Motor neuron (in vitro differentiated cells): ENCODE measurements around the gene IL4I1. TPM values are rescaled to one million over a fixed set of nuclear protein-coding genes. Genes with fewer than 3 reads are reported as not detected.

Experiments
- ATAC-seq, 8 experiments: fragments of 200-7000 bp; cut with Tn5 transposase; replicated peaks in 6 of 8; 2 replicates each; pipeline ENCODE4 v1.8.0; 2021; ENCODE audit warnings: mild to moderate bottlenecking in 8 of 8, moderate library complexity in 8 of 8
- H3K27ac ChIP-seq, 2 donors: fragments of 250-450 bp; sonication (Bioruptor Pico); 2 replicates each; pipeline ENCODE4 v1.9.0; 2021; ENCODE audit warnings: antibody characterized with exemption in 2 of 2, mild to moderate bottlenecking in 2 of 2, moderate library complexity in 1 of 2
- H3K4me1 ChIP-seq, 2 donors: fragments of 250-450 bp; sonication (Bioruptor Pico); replicated peaks in 1 of 2; 2 replicates each; pipeline ENCODE4 v1.6.1; 2021; ENCODE audit warnings: antibody characterized with exemption in 2 of 2, mild to moderate bottlenecking in 2 of 2, moderate library complexity in 1 of 2
- H3K4me3 ChIP-seq, 5 donors: fragments of 250-450 bp; sonication (Bioruptor Pico); 2 replicates each; pipeline ENCODE4 v1.9.0; 2021; ENCODE audit warnings: antibody characterized with exemption in 5 of 5, mild to moderate bottlenecking in 5 of 5, moderate library complexity in 4 of 5
- WGBS, 10 experiments: fragments of 450-650 bp; shearing (Covaris generic); methylation state at CpG; one replicate each; pipeline ENCODE4 v1.0.0; 2022; 5-methylcytosine and 5-hydroxymethylcytosine counted together
- in situ Hi-C, 9 experiments: fragments of 400-800 bp; cut with MboI; loops; one replicate each; pipeline ENCODE4 v1.15.0; 2021; ENCODE audit warnings: low sequenced_read_pairs in 9 of 9, low pct_unique_long_range_greater_than_20kb in 2 of 9; ENCODE audit not compliant: unreplicated experiment in 9 of 9
- total RNA-seq, 8 experiments: library from RNA; unstranded; fragments of 300-600 nt; gene quantifications; 2 replicates each; pipeline versions ENCODE4 v1.2.3 to v1.2.4, GENCODE V29; 2022

IL4I1 gene
- total RNA-seq, 8 experiments from 2014 or later, result 0.21 to 0.99 (median 0.35) TPM

GRCh38 chr19:49907745-49908446 lies 11.2 kb upstream of the IL4I1 start:
- Histone ChIP-seq H3K27ac (no peak overlapping the region), H3K4me1 (peaks cover 0 to 5% of the 10 kb centered on the region in 2 donors), H3K4me3 (no peak overlapping the region)
- in situ Hi-C loops, result no loop called here
- no peak for ATAC-seq
- WGBS, 10 experiments, result 84 to 100% (median 95%) methylated on average over 1 to 11 of the region's 23 CpGs; no CpG with 5 or more reads in 1 of the 10 experiments

GRCh38 chr19:49906879-49907564 lies 10.3 kb upstream of the IL4I1 start:
- H3K27ac ChIP-seq, result no peak overlapping the region
- ATAC-seq, result peak in 3 of 8 experiments; percentile 19 to 34 (median 34)
- WGBS, 10 experiments, result 0 to 92% (median 68%) methylated on average over 1 to 11 of the region's 16 CpGs; no CpG with 5 or more reads in 1 of the 10 experiments
- in situ Hi-C loops, result no loop called here
- no peak overlapping the region for H3K4me3 ChIP-seq
- H3K4me1 ChIP-seq, result peaks cover 0 to 5% of the 10 kb centered on the region in 2 donors

- in situ Hi-C loops, result no loop called here
- Histone ChIP-seq H3K4me1 (no peaks in the 10 kb centered on the region), H3K4me3 (no peak overlapping the region), H3K27ac (no peak overlapping the region)
- no peak for ATAC-seq
- 82 to 93% (median 90%) methylated on average over 3 to 5 of the region's 6 CpGs; no CpG with 5 or more reads in 6 of the 10 experiments for WGBS, 10 experiments
Observed at GRCh38 chr19:49904136-49904535, 7.4 kb upstream of the IL4I1 start.

- H3K4me1 ChIP-seq, result peaks cover 19 to 24% of the 10 kb centered on the region in 2 donors
- H3K27ac ChIP-seq, result no peak overlapping the region
- in situ Hi-C loops, result no loop called here
- WGBS, 10 experiments, result 0 to 87% (median 69%) methylated on average over 1 to 5 of the region's 17 CpGs; no CpG with 5 or more reads in 5 of the 10 experiments
- no peak overlapping the region for H3K4me3 ChIP-seq
- no peak for ATAC-seq
Observed at GRCh38 chr19:49895566-49896297, 955 bp downstream of the IL4I1 start.

- in situ Hi-C loops, result no loop called here
- WGBS, 10 experiments, result 60 to 100% (median 80%) methylated on average over 1 to 5 of the region's 17 CpGs; no CpG with 5 or more reads in 6 of the 10 experiments
- Histone ChIP-seq H3K4me3 (no peak overlapping the region), H3K27ac (no peak overlapping the region), H3K4me1 (peaks cover 25 to 26% of the 10 kb centered on the region in 2 donors)
- ATAC-seq, result no peak
Observed at GRCh38 chr19:49894879-49895565, 1.7 kb downstream of the IL4I1 start.

GRCh38 chr19:49894011-49894664 lies 2.5 kb downstream of the IL4I1 start:
- in situ Hi-C loops, result no loop called here
- WGBS, 10 experiments, result 57 to 100% (median 87%) methylated on average over 1 to 11 of the region's 18 CpGs; no CpG with 5 or more reads in 4 of the 10 experiments
- ATAC-seq, result no peak
- Histone ChIP-seq H3K27ac (no peak overlapping the region), H3K4me3 (no peak overlapping the region), H3K4me1 (peaks cover 25 to 26% of the 10 kb centered on the region in 2 donors)

- peaks cover 15 to 19% of the 10 kb centered on the region in 2 donors for H3K4me1 ChIP-seq
- no peak overlapping the region for H3K27ac ChIP-seq
- no peak overlapping the region for H3K4me3 ChIP-seq
- ATAC-seq, result no peak
- in situ Hi-C loops, result no loop called here
- WGBS, 10 experiments, result 100% methylated on average over 1 of the region's 1 CpG; no CpG with 5 or more reads in 9 of the 10 experiments
Observed at GRCh38 chr19:49892716-49893115, 4.0 kb downstream of the IL4I1 start.

GRCh38 chr19:49891393-49891792 lies 5.3 kb downstream of the IL4I1 start:
- Histone ChIP-seq H3K27ac (peak overlapping the region; percentile 57 to 79), H3K4me1 (peaks cover 9 to 12% of the 10 kb centered on the region in 2 donors), H3K4me3 (peak overlapping the region in 1 of 5 donors; percentile 26)
- ATAC-seq, result no peak
- in situ Hi-C loops, result no loop called here
- 80 to 90% (median 83%) methylated on average over 4 to 7 of the region's 17 CpGs; no CpG with 5 or more reads in 6 of the 10 experiments for WGBS, 10 experiments

- Histone ChIP-seq H3K4me3 (peak overlapping the region; percentile 5 to 26 (median 17)), H3K4me1 (peaks cover 9 to 12% of the 10 kb centered on the region in 2 donors), H3K27ac (peak overlapping the region; percentile 57 to 79)
- peak; percentile 34 to 82 (median 70) for ATAC-seq
- in situ Hi-C loops, result no loop called here
- WGBS, 10 experiments, result 0 to 49% (median 30%) methylated on average over 5 to 8 of the region's 69 CpGs; no CpG with 5 or more reads in 7 of the 10 experiments
Observed at GRCh38 chr19:49890349-49891311, 6.1 kb downstream of the IL4I1 start.

- Histone ChIP-seq H3K4me1 (peaks cover 9 to 12% of the 10 kb centered on the region in 2 donors), H3K4me3 (peak overlapping the region; percentile 5 to 26 (median 8)), H3K27ac (peak overlapping the region; percentile 45 to 75)
- 17 to 96% (median 86%) methylated on average over 4 to 21 of the region's 71 CpGs; no CpG with 5 or more reads in 7 of the 10 experiments for WGBS, 10 experiments
- ATAC-seq, result peak; percentile 44 to 82 (median 68)
- in situ Hi-C loops, result no loop called here
Observed at GRCh38 chr19:49889687-49890348, 6.9 kb downstream of the IL4I1 start.
